OCI-LY3 (cell line): ENCODE results near the gene NOSIP.

Experiments used
- CTCF ChIP-seq: fragments of 200-600, 300-600 bp; sonication (generic); IDR thresholded peaks from 2 replicates; pipeline ENCODE4 v1.5.1; 2014; ENCODE audit warnings: antibody characterized with exemption, low read length, low read depth
- EZH2phosphoT487 ChIP-seq: fragments of 200-600 bp; shearing (Covaris generic); IDR thresholded peaks from 2 replicates; pipeline ENCODE4 v1.6.1; 2018; ENCODE audit warnings: antibody characterized with exemption, mixed run types, low read depth

- TF ChIP-seq CTCF (no peak), EZH2phosphoT487 (no peak)
Observed at GRCh38 chr19:49589502-49589905, 9.1 kb upstream of the NOSIP start.
